Islet precursor cell (in vitro differentiated cells): ENCODE data around the gene ZNF223.

Source experiments
- DNase-seq: peaks from one replicate; pipeline ENCODE4 v3.0.0-alpha.2; 2018

Gene ZNF223

DNA sequence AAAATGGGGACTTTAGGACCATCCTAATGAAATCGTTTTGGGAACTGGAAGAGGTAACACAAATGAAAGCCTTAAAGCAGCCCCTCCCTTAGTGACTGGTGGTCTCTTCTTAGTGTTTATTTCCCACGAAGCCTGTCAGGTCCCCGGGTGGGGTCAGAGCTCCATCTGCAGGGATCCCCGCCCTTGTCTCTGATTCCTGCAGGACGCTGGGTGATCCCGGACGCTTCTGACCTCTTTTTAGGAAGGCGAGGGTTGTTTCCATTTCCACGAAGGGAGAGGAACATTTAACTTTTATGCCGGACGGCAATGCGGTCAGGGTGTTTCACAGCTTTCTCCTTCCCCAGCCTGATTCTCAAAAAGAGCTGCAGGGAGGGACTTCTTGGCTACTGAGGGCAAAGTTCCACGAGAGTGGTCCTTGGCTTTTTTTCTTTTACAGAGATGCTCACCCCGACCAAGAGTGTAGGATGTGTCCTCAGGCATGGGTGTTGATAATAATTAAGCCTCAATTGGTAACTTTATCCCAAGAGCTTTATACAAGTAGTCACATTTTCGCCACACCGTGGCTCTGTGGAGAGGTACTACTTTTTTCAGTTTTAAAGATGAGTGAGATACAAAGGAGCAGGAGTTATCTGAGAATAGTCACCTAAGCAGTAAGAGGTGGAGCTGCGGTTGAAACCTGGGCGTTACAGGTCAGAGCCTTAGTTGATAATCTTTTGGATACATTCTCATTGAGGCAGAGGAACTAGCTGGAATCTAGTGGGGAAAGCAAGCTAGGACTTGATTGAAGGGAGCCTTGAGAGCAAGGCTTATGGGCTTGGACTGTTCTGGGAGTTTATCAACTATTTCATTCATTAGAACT is 20.9 kb downstream of the ZNF223 start:
- no peak for DNase-seq

DNA sequence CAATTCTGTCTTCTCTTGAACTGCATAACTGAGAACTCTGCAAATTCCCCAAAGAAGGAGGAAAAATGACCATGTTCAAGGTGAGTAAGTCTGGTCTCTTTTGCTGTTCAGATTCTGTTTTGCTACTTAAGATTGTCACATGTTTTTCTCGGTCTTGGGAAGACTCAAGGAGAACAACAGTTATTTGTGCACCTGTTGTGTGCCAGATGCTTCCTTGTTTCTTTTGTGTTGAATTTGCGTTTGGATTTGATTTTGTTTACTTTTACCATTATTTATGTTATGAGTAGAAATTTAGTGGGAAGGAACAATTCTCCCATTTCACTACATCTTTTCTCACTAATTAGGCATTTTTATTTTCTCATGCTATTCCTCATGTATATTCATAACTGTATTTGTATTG is 24.5 kb downstream of the ZNF223 start:
- DNase-seq = no peak

DNA sequence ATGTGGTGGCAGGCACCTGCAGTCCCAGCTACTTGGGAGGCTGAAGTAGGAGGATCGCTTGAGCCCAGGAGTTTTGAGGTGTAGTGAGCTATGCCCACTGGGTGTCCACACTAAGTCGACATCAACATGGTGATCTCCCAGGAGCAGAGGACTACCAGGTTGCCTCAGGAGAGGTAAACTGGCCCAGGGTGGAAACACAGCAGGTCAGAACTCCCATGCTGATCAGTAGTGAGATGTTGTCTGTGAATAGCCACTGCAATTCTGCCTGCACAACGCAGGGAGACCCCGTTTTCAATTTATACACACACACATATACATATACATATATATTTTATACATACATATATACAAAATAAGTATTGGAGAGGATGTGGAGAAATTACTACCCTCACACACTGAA is 40.3 kb downstream of the ZNF223 start:
- no peak for DNase-seq

GRCh38 chr19:44093931-44094765 is 42.3 kb downstream of the ZNF223 start, which contains the start of gene ZNF224:
Gene ZNF224, plus strand, starts transcription at chr19:44094361. Its CDS starts 3,513 bp downstream, at chr19:44097874.
- DNase-seq = peak; percentile 98

GRCh38 chr19:44107751-44108150 is 55.9 kb downstream of the ZNF223 start:
- no peak for DNase-seq

GRCh38 chr19:44109458-44109857 is 57.6 kb downstream of the ZNF223 start:
- DNase-seq = no peak

DNA sequence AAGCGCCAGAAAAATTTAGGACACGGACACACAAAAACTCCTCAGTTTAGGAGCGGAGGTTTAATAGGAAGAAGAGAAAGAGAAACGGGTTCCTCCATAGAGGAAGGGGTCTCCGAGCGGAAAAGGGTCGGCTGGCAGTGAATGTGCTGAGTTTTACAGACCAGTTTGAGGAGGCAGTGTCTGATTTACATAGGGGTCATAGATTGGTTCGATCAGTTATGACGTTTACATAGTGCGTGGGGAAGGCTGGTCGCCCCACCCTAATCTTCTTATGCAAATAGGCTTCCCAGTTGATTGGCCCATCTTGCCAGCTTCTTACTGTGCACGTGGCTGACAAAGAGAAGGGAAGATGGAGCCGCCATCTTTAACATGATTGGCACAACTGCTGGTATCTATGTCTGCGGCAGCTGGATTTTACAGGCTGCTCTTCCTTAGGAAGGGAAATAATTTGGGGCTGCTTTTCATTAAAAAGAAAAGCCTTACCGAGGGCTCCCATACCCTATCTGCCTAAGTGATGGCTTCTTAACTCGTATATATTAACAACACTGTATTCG is 60.2 kb downstream of the ZNF223 start:
- peak; percentile 95 for DNase-seq

DNA sequence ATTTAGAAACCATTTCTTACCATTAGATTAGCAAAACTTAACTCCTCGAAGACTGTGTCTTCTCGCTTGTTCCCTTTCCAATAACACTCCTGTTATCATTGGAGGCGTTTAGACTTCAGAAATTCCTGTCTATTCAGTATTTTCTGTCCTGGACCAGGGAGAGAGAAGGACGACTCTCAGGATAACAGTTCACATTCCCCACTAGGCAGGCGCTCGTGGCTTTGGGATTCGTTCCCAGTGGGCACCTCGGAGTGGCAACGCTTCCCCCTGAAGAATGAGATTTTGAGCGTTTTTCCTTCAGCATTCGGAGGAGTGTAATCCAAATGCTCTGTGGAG is 60.9 kb downstream of the ZNF223 start:
- DNase-seq = no peak

DNA sequence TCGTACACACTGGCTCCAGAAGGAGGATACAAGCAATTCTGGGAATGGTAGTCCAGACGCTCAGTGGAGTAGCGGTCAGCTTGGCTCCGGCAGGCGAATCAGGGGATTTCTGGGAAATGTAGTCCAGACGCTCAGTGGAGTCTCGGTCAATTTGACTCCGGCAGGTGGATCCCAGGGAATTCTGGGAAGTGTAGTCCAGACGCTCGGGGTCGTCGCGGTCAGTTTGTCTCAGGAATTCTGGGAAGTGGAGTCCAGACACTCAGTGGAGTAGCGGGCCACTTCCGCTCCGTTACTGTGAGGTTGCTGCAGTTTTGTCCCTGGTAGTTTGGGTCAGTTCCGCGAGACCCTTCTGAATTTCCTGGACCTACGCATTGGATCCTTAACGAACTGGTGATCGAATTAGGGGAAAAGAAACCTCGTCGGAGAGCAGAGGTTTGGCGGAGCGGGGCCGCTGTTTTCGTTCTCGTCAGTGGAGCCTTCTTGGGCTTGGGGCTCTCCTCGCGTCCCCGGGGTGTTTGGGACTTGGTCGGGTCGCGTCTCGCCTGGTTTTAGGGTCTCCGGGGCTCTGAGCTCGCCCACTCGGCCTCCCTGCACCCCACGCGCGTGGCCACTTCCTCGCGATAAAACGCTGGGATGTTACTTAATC is 61.4 kb downstream of the ZNF223 start, which contains the start of gene ZNF225:
Gene ZNF225 (plus strand): TSS at position 262 of the 646 bp plus-strand sequence. CDS start 2,429 bp downstream, outside the sequence.
- peak; percentile 99 for DNase-seq

GRCh38 chr19:44113784-44114390 is 62.1 kb downstream of the ZNF223 start:
- DNase-seq = peak; percentile 54
